Tibial nerve (tissue), 4 donors: Measurements from ENCODE around the gene MLPH. TPM values are rescaled to one million over a fixed set of nuclear protein-coding genes. Genes with fewer than 3 reads are reported as not detected.
"Not testable (repeated sequence)": the region's sequence is repeated elsewhere in the genome, so short reads cannot be mapped to it uniquely, and the experiment has no call there.

Experiments used
- DNase-seq, 2 donors: peaks; one replicate each; pipeline ENCODE4 v3.0.0-alpha.2; 2019; ENCODE audit warnings: low spot score in 2 of 2
- H3K27ac ChIP-seq, 4 donors: fragments of 200-600 bp; sonication (generic) in 3 of 4; one replicate each; pipeline ENCODE4 v1.5.1; 2017 to 2019; ENCODE audit warnings: mild to moderate bottlenecking in 1 of 4
- H3K27me3 ChIP-seq, 2 donors: fragments of 200-600 bp; sonication (generic) in 1 of 2; one replicate each; pipeline versions ENCODE4 v1.5.1 to v1.6.0; 2017 to 2019
- H3K36me3 ChIP-seq, 3 donors: fragments of 200-600 bp; sonication (generic); one replicate each; pipeline ENCODE4 v1.5.1; 2018 to 2019
- H3K4me1 ChIP-seq, 4 donors: fragments of 200-600 bp; sonication (generic) in 3 of 4; one replicate each; pipeline ENCODE4 v1.5.1; 2017 to 2019
- H3K4me3 ChIP-seq, 4 donors: fragments of 200-600 bp; sonication (generic) in 3 of 4; one replicate each; pipeline ENCODE4 v1.5.1; 2017 to 2019; ENCODE audit warnings: mild to moderate bottlenecking in 1 of 4, moderate library complexity in 1 of 4
- H3K9me3 ChIP-seq, 4 donors: fragments of 200-600 bp; sonication (generic) in 3 of 4; one replicate each; pipeline ENCODE4 v1.5.1; 2017 to 2019
- CTCF ChIP-seq, 5 experiments: fragments of 200-600 bp in 3 of 5; fragments of 450-650 bp in 2 of 5; sonication (generic) in 3 of 5; IDR thresholded peaks; one replicate each; pipeline ENCODE4 v1.5.1; 2016 to 2019; ENCODE audit warnings: antibody characterized with exemption in 5 of 5, mild to moderate bottlenecking in 3 of 5, moderate library complexity in 2 of 5
- EP300 ChIP-seq, 2 donors: sonication (generic); formaldehyde crosslinking; IDR thresholded peaks; one replicate each; pipeline ENCODE4 v1.6.1; 2017; ENCODE audit warnings: antibody characterized with exemption in 2 of 2, mild to moderate bottlenecking in 1 of 2
- POLR2A ChIP-seq, 2 donors: fragments of 450-650 bp; IDR thresholded peaks; one replicate each; pipeline ENCODE4 v1.6.1; 2017; ENCODE audit warnings: antibody characterized with exemption in 2 of 2, mild to moderate bottlenecking in 2 of 2, moderate library complexity in 2 of 2
- WGBS, 2 donors: methylation state at CpG; one replicate each; pipeline ENCODE4 v1.1.5; 2018; 5-methylcytosine and 5-hydroxymethylcytosine counted together
- total RNA-seq, 4 donors: library from RNA; depleted of rRNA; stranded (reverse); fragments of >200 nt; gene quantifications; one replicate each; pipeline ENCODE4 v1.1.0, GENCODE V29; 2016

The MLPH gene
- total RNA-seq, 4 donors from 2014 or later = 41.4 to 108 (median 62.1) TPM

DNA sequence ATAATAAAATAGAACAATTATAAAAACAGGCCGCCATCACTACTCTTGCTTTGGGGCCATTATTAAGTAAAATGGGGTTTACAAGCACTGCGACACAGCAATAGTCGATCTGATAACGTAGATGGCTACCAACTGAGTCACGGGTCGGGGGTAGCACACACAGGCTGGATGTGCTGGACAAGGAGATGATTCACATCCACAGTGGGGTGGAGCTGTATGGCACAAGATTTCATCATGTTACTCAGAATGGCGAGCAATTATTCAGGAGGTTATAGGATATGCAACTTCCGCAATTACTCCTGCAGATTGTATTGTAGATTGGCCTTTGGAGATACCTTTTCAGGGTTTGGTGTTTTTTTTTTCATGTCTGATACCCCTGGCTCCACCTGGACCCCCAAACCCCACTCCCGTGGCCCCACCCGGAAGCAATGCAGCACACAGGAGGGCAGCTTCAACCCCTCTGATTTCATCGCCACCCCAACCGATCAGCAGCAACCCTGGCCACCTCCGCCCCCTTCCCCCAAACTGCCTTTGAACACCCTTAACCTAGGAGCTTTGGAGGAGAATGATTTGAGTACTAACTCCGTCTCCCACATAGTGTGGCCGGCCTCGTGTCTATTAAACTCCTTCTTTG is 21.4 kb upstream of the MLPH start:
- H3K4me1 ChIP-seq = peaks cover 0 to 3% (median 0%) of the 10 kb centered on the region in 4 donors
- no peaks in the 10 kb centered on the region for H3K27me3 ChIP-seq
- H3K9me3 ChIP-seq = no peaks in the 10 kb centered on the region
- H3K36me3 ChIP-seq = no peaks in the 10 kb centered on the region
- no peak overlapping the region for H3K27ac ChIP-seq
- no peak overlapping the region for H3K4me3 ChIP-seq
- DNase-seq = no peak
- TF ChIP-seq CTCF (IDR thresholded peaks at IDR 0.05) = no peak
- TF ChIP-seq POLR2A (IDR thresholded peaks at IDR 0.05) = no peak
- TF ChIP-seq EP300 (IDR thresholded peaks at IDR 0.05) = no peak
- 87 to 90% methylated on average over 16 of the region's 16 CpGs for WGBS, 2 donors

GRCh38 chr2:237466211-237466610 is 20.8 kb upstream of the MLPH start:
- TF ChIP-seq POLR2A (IDR thresholded peaks at IDR 0.05) (no peak), EP300 (IDR thresholded peaks at IDR 0.05) (no peak), CTCF (IDR thresholded peaks at IDR 0.05) (no peak)
- Histone ChIP-seq H3K36me3 (no peaks in the 10 kb centered on the region), H3K9me3 (no peaks in the 10 kb centered on the region), H3K4me1 (no peaks in the 10 kb centered on the region), H3K4me3 (no peak overlapping the region), H3K27ac (no peak overlapping the region), H3K27me3 (no peaks in the 10 kb centered on the region)
- no peak for DNase-seq
- WGBS, 2 donors = 66 to 69% methylated on average over 6 of the region's 6 CpGs

- Histone ChIP-seq H3K27ac (no peak overlapping the region), H3K4me1 (peaks cover 0 to 7% (median 0%) of the 10 kb centered on the region in 4 donors), H3K4me3 (no peak overlapping the region), H3K9me3 (no peaks in the 10 kb centered on the region), H3K36me3 (no peaks in the 10 kb centered on the region), H3K27me3 (no peaks in the 10 kb centered on the region)
- TF ChIP-seq EP300 (IDR thresholded peaks at IDR 0.05) (no peak), CTCF (IDR thresholded peaks at IDR 0.05) (no peak)
- WGBS, 2 donors = 76 to 78% methylated on average over 5 of the region's 5 CpGs
- DNase-seq = no peak
Measured at GRCh38 chr2:237467447-237468179, 19.4 kb upstream of the MLPH start.

DNA sequence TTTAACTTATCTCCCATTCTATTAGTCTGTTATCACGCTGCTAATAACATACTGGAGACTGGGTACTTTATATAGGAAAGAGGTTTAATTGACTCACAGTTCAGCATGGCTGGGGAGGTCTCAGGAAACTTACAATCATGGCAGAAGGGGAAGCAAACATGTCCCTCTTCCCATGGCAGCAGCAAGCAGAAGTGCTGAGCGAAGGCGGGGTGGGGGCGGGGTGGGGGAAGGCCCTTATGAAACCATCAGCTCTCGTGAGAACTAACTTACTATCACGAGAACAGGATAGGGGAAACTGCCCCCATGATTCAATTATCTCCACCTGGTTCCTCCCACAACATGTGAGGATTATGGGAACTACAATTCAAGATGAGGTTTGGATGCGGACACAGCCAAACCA is 17.6 kb upstream of the MLPH start:
- 68 to 89% methylated on average over 7 of the region's 7 CpGs for WGBS, 2 donors
- not testable (repeated sequence) for H3K9me3 ChIP-seq, H3K27me3 ChIP-seq, H3K36me3 ChIP-seq, H3K4me3 ChIP-seq, DNase-seq, H3K27ac ChIP-seq
- peaks cover 0 to 22% (median 5%) of the 10 kb centered on the region in 4 donors for H3K4me1 ChIP-seq

DNA sequence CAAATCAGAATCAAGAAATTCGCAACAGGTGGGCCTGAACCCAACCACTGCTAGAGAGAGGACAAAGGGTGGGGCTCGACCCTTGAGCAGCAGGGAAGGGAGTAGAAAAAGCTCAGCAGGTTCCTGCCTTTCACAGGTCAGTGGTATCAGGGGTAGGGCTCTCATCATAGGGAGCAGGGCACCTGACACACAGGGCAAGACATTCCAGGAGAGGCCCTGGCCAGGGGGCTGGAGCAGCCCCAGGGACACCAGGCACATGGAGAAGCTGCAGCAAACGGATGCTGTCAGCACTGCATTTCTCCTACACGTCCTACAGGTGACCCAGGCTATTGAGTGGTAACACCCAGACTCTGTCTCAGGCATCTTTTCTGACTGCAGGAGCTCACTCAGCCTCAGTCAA is 17.2 kb upstream of the MLPH start:
- no peak overlapping the region for H3K27ac ChIP-seq
- 81 to 88% methylated on average over 4 of the region's 4 CpGs for WGBS, 2 donors
- no peaks in the 10 kb centered on the region for H3K27me3 ChIP-seq
- TF ChIP-seq POLR2A (IDR thresholded peaks at IDR 0.05) = no peak
- TF ChIP-seq EP300 (IDR thresholded peaks at IDR 0.05) = no peak
- no peak for TF ChIP-seq CTCF (IDR thresholded peaks at IDR 0.05)
- no peak overlapping the region for H3K4me3 ChIP-seq
- no peaks in the 10 kb centered on the region for H3K9me3 ChIP-seq
- no peaks in the 10 kb centered on the region for H3K36me3 ChIP-seq
- DNase-seq = no peak
- peaks cover 0 to 26% (median 9%) of the 10 kb centered on the region in 4 donors for H3K4me1 ChIP-seq
